ENCODE data around the gene SLC4A11.

The SLC4A11 gene

GRCh38 chr20:3239867-3240775 is 1.1 kb upstream of the SLC4A11 start:
- Histone ChIP-seq H2BK12ac (ENCODE audit: low read length) (peak overlapping the region; percentile 73), H3K9me3 (replicated peaks in 1 of 2; ENCODE audit: control insufficient read depth in 2 of 2, insufficient read depth in 1 of 2, low read depth in 1 of 2, low read length in 2 of 2) (peaks cover 6 to 13% of the 10 kb centered on the region in 2 donors), H2AFZ (ENCODE audit: low read length) (peak overlapping the region; percentile 100), H3K4me2 (ENCODE audit: insufficient read depth, low read length, poor library complexity, severe bottlenecking) (peak overlapping the region; percentile 95), H4K91ac (ENCODE audit: low read depth, low read length, poor library complexity) (peak overlapping the region; percentile 53), H3K27ac (replicated peaks; ENCODE audit: low read length) (no peak overlapping the region), H3K4me3 (ENCODE audit: low read length in 2 of 2) (peak overlapping the region; percentile 59 to 88), H3K79me1 (ENCODE audit: low read depth, low read length) (peaks cover 8% of the 10 kb centered on the region), H3K23ac (ENCODE audit: low read depth, low read length, poor library complexity) (peak overlapping the region; percentile 91), H2AK5ac (ENCODE audit: low read depth, low read length) (peak overlapping the region; percentile 93), H2BK5ac (ENCODE audit: low read length) (no peak overlapping the region), H3K36me3 (replicated peaks in 1 of 2; ENCODE audit: control insufficient read depth in 2 of 2, insufficient read depth in 2 of 2, low read length in 2 of 2) (no peaks in the 10 kb centered on the region), H3K4ac (ENCODE audit: low read length) (peak overlapping the region; percentile 23), H4K8ac (ENCODE audit: low read depth, low read length) (peak overlapping the region; percentile 92), H3K14ac (ENCODE audit: low read length) (peak overlapping the region; percentile 71), H3K9ac (ENCODE audit: low read depth, low read length, poor library complexity) (peak overlapping the region; percentile 90), H3K4me1 (ENCODE audit: control insufficient read depth in 2 of 2, insufficient read depth in 1 of 2, low read depth in 1 of 2, low read length in 2 of 2) (peaks cover 1 to 8% of the 10 kb centered on the region in 2 donors), H3K27me3 (ENCODE audit: control insufficient read depth in 3 of 3, insufficient read depth in 3 of 3, low read depth in 1 of 3, low read length in 3 of 3) (peaks cover 30 to 84% (median 52%) of the 10 kb centered on the region in 3 experiments), H2BK120ac (ENCODE audit: low read depth, low read length) (peak overlapping the region; percentile 67), H2BK15ac (ENCODE audit: low read length) (peak overlapping the region; percentile 19), H3K18ac (ENCODE audit: low read length) (peak overlapping the region; percentile 97)
- WGBS, 2 donors (ENCODE audit: extremely low coverage in 2 of 2, insufficient read length in 2 of 2, insufficient replicate concordance in 1 of 2): no CpG with 5 or more reads among the region's 54 CpGs
- DNase-seq (ENCODE audit: low spot score): no peak

DNA sequence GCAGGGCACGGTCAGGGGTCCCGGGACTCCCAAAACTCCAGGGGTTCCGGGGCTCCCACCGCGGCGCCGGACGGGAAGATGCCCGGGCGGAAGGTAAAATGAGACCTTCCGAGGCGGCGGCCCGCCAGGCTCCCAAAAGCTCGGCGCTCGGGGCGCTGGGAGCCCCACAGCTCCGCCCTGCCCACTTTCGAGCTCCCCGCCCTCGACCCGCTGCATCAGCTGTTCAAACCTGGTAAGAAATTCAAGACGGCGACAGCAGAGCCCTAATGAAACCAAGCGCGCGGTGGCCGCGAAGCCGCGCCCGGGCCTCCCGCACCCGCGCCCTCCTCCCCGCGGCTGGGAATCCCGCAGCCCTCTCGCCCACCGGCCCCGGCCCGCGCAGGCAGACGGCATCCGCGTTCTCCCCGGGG is 369 bp downstream of the SLC4A11 start:
- Histone ChIP-seq H2AFZ (ENCODE audit: low read length) (peak overlapping the region; percentile 100), H3K23ac (ENCODE audit: low read depth, low read length, poor library complexity) (peak overlapping the region; percentile 85), H3K9ac (ENCODE audit: low read depth, low read length, poor library complexity) (peak overlapping the region; percentile 70), H4K8ac (ENCODE audit: low read depth, low read length) (no peak overlapping the region), H3K4me2 (ENCODE audit: insufficient read depth, low read length, poor library complexity, severe bottlenecking) (peak overlapping the region; percentile 95), H2BK5ac (ENCODE audit: low read length) (no peak overlapping the region), H2AK5ac (ENCODE audit: low read depth, low read length) (peak overlapping the region; percentile 46), H2BK12ac (ENCODE audit: low read length) (no peak overlapping the region), H3K4me1 (ENCODE audit: control insufficient read depth in 2 of 2, insufficient read depth in 1 of 2, low read depth in 1 of 2, low read length in 2 of 2) (peaks cover 5 to 8% of the 10 kb centered on the region in 2 donors), H3K36me3 (replicated peaks in 1 of 2; ENCODE audit: control insufficient read depth in 2 of 2, insufficient read depth in 2 of 2, low read length in 2 of 2) (no peaks in the 10 kb centered on the region), H2BK120ac (ENCODE audit: low read depth, low read length) (no peak overlapping the region), H2BK15ac (ENCODE audit: low read length) (no peak overlapping the region), H3K4ac (ENCODE audit: low read length) (no peak overlapping the region), H3K4me3 (ENCODE audit: low read length in 2 of 2) (peak overlapping the region; percentile 59 to 88), H3K18ac (ENCODE audit: low read length) (peak overlapping the region; percentile 93), H3K9me3 (replicated peaks in 1 of 2; ENCODE audit: control insufficient read depth in 2 of 2, insufficient read depth in 1 of 2, low read depth in 1 of 2, low read length in 2 of 2) (peaks cover 6 to 13% of the 10 kb centered on the region in 2 donors), H3K79me1 (ENCODE audit: low read depth, low read length) (peaks cover 8% of the 10 kb centered on the region), H3K27me3 (ENCODE audit: control insufficient read depth in 3 of 3, insufficient read depth in 3 of 3, low read depth in 1 of 3, low read length in 3 of 3) (peaks cover 30 to 70% (median 52%) of the 10 kb centered on the region in 3 experiments), H3K27ac (replicated peaks; ENCODE audit: low read length) (no peak overlapping the region), H3K14ac (ENCODE audit: low read length) (peak overlapping the region; percentile 71), H4K91ac (ENCODE audit: low read depth, low read length, poor library complexity) (no peak overlapping the region)
- no CpG with 5 or more reads among the region's 48 CpGs for WGBS, 2 donors (ENCODE audit: extremely low coverage in 2 of 2, insufficient read length in 2 of 2, insufficient replicate concordance in 1 of 2)
- peak; percentile 26 for DNase-seq (ENCODE audit: low spot score)

- Histone ChIP-seq H3K4me2 (ENCODE audit: insufficient read depth, low read length, poor library complexity, severe bottlenecking) (peak overlapping the region; percentile 95), H2BK15ac (ENCODE audit: low read length) (peak overlapping the region; percentile 58), H3K36me3 (replicated peaks in 1 of 2; ENCODE audit: control insufficient read depth in 2 of 2, insufficient read depth in 2 of 2, low read length in 2 of 2) (no peaks in the 10 kb centered on the region), H2BK5ac (ENCODE audit: low read length) (no peak overlapping the region), H3K27me3 (ENCODE audit: control insufficient read depth in 3 of 3, insufficient read depth in 3 of 3, low read depth in 1 of 3, low read length in 3 of 3) (peaks cover 30 to 69% (median 52%) of the 10 kb centered on the region in 3 experiments), H4K8ac (ENCODE audit: low read depth, low read length) (no peak overlapping the region), H2AFZ (ENCODE audit: low read length) (peak overlapping the region; percentile 100), H3K79me1 (ENCODE audit: low read depth, low read length) (peaks cover 8% of the 10 kb centered on the region), H2BK120ac (ENCODE audit: low read depth, low read length) (no peak overlapping the region), H3K4me3 (ENCODE audit: low read length in 2 of 2) (peak overlapping the region; percentile 59 to 88), H2AK5ac (ENCODE audit: low read depth, low read length) (peak overlapping the region; percentile 46), H3K4me1 (ENCODE audit: control insufficient read depth in 2 of 2, insufficient read depth in 1 of 2, low read depth in 1 of 2, low read length in 2 of 2) (peaks cover 5 to 8% of the 10 kb centered on the region in 2 donors), H4K91ac (ENCODE audit: low read depth, low read length, poor library complexity) (no peak overlapping the region), H3K9me3 (replicated peaks in 1 of 2; ENCODE audit: control insufficient read depth in 2 of 2, insufficient read depth in 1 of 2, low read depth in 1 of 2, low read length in 2 of 2) (peaks cover 6 to 13% of the 10 kb centered on the region in 2 donors), H2BK12ac (ENCODE audit: low read length) (no peak overlapping the region), H3K14ac (ENCODE audit: low read length) (peak overlapping the region; percentile 56), H3K18ac (ENCODE audit: low read length) (peak overlapping the region; percentile 90), H3K9ac (ENCODE audit: low read depth, low read length, poor library complexity) (peak overlapping the region; percentile 70), H3K4ac (ENCODE audit: low read length) (no peak overlapping the region), H3K27ac (replicated peaks; ENCODE audit: low read length) (no peak overlapping the region), H3K23ac (ENCODE audit: low read depth, low read length, poor library complexity) (peak overlapping the region; percentile 85)
- WGBS, 2 donors (ENCODE audit: extremely low coverage in 2 of 2, insufficient read length in 2 of 2, insufficient replicate concordance in 1 of 2): no CpG with 5 or more reads among the region's 59 CpGs
- peak; percentile 32 for DNase-seq (ENCODE audit: low spot score)
Measured at GRCh38 chr20:3237958-3238615, 903 bp downstream of the SLC4A11 start.

Data from neuronal stem cell (in vitro differentiated cells).